Activated gamma-delta T cell treated with Interleukin-2 at 50 U/mL for 16 hours (primary cell): ENCODE results near the gene TNFRSF25.
"Not testable (repeated sequence)": the region's sequence is repeated elsewhere in the genome, so short reads cannot be mapped to it uniquely, and the experiment has no call there.

Source experiments
- DNase-seq: peaks from one replicate; pipeline ENCODE4 v3.0.0-alpha.2; 2020

Gene TNFRSF25

GRCh38 chr1:6501279-6501813 is 35.4 kb upstream of the TNFRSF25 start:
- DNase-seq = no peak

DNA sequence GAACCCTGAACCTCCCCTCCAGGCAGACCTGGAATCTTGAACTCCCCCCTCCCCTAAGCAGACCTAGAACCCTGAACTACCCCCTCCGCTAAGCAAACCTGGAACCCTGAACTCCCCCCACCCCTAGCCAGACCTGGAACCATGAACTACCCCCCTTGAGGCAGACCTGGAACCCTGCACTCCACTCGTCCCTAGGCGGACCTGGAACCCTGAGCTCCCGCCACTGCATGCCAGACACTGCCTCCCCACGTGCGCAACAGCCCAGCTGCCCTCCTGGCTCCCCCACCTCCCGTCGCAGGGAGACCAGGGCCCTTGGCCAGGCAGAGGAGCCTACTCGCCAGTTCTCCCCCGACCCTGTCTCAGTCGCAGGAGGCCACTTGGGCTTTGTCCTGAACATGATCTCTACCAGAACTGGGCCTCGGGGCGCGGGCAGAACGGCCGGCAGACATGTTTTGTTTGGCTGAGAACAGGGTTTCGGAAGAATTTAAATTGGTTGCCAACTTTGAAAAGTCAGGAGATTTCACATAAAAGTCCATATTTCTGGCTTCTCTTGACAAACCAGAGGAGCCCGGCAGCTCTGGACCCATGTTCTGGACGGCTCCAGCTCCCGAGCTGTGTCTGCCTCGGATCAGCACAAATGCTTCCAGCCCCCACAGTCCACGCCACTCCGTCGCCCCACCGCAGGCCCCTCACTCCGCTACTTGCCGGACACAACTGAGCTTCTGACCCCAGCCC is 34.7 kb upstream of the TNFRSF25 start:
- no peak for DNase-seq

DNA sequence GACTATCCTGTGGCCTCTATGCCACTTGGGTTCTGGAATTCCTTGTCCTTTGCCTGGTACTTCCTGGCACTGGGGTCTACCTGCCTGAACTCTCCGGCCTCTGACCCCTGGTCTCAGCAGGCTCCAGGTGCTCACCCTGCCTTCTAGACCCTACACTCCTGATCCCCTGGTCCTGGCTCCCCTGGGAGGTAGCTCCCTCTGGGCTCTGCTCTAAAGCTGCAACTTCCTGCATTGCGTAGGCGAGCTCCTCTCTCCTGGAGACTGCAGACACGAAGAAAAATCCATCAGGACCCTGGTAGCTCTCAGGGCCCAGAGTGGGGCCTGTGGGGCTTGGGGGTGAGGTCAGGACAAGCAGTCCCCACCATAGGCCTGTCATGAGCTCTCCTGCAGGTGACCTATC is 33.3 kb upstream of the TNFRSF25 start:
- DNase-seq = no peak

DNA sequence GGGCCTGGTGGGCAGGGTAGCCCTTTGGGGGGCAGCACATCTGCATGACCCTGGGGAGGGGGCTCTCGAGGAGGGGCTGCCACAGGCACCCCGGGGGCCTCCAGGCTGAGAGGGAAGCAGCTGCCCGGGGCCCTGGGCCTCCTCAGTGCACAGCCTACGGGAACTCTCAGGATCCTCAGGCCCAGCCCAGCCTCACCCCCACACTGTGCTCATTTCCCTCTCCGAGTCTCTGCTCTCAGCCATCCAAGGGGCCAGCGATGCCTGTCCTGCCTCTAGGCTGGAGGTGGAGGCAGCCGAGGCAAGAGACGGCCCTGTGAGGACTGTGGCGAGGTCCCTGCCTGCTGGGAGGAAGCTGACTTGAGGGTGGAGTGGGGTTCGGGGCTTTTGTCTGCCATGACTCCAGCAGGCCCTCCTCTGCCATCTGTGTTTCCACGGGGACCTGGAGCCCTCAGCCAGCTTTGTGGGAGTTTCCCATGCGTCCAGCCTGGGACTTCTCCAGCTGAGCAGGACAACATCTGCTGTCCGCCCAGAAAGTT is 32.7 kb upstream of the TNFRSF25 start:
- DNase-seq = no peak

- no peak for DNase-seq
Measured at GRCh38 chr1:6497867-6498575, 32.0 kb upstream of the TNFRSF25 start.

DNA sequence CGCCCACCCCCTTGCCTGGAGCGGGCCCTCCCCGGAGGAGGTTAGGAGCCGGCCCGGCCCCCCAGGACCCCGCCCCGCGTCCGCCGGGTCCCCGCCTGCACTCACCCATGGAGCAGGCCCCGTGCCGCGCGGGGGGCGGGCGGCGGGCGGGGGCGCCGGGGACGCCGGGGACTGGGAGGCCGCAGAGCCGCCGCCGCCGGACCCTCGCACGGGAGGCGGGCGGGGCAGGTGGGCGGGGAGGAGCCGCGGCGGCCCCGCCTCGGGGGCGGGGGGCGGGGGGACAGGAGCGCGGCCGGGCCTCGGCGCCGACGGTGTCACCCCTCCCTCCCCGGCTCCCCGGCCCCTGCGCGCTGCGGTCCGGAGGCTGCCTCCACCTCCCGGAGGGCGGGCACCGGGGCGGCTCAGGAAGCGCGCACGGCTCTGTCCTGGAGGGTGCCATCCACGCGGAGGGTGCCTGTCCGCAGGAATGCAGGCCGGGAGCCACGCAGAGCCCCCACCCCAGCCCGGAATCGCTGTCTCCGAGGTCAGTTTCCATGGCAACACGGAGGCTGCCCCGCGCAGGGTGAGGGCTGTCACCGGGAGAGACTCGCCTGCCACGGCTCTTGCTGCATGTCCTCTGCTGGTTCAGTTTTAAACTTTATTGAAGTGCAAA is 31.4 kb upstream of the TNFRSF25 start:
- peak; percentile 36 for DNase-seq

DNA sequence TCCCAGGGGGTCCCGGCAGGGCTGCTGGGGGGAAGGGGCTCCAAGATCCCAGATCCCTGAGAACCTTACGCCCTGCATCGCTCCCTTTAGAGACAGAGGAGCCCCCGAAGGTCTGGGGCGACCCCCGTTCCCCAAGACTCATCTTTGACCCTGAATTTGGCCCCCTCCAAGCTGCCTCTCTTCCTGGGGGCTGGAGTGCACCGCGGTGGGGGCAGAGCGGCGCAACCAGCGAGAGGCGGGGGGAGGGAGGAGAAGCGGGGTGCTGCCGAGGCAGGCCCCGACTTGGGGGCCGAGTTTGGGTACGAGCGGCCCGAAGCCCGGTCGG is 30.9 kb upstream of the TNFRSF25 start:
- DNase-seq = no peak

- DNase-seq = no peak
Measured at GRCh38 chr1:6496365-6496721, 30.4 kb upstream of the TNFRSF25 start.

- DNase-seq = no peak
Measured at GRCh38 chr1:6495540-6496364, 29.8 kb upstream of the TNFRSF25 start.

DNA sequence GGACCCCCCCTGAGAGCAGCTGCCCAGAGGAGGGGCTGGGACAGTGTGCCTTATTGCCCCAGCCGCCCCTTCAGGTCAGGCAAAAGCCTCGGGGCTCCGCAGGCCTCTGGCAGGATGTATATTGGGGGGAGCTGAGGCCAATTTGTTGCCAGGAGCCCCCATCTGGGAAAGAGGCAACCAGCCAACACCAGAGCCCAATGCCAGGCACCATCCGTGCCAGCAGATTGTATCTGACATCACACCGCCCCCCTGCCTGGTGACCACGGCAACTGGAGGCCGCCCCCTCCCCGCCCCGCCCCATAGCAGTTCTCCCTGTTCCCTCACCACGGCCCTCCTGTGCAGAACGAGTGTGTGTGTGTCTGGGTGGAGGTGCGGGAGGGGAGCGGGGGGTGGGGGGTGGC is 29.1 kb upstream of the TNFRSF25 start:
- no peak for DNase-seq

DNA sequence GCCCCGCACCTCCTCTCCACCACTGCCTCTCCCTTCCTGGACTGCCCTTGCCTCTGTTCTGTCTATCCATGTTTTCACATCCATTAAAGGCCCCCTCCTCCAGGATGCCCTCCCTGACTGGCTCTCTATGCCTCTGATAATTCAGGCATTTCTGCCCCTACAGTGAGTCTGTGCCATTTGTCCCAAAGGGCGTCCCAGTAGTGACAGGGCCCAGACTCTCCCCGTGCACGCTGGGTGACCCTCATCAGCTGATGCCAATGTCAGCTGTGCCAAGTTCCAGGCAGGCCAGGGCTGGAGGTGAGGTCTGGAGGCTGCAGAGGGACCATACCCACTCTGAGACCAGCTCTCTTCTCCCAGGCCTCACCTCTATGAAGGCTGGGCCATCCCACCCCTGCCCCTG is 28.7 kb upstream of the TNFRSF25 start:
- no peak for DNase-seq

- not testable (repeated sequence) for DNase-seq
Measured at GRCh38 chr1:6493834-6494223, 27.9 kb upstream of the TNFRSF25 start.

DNA sequence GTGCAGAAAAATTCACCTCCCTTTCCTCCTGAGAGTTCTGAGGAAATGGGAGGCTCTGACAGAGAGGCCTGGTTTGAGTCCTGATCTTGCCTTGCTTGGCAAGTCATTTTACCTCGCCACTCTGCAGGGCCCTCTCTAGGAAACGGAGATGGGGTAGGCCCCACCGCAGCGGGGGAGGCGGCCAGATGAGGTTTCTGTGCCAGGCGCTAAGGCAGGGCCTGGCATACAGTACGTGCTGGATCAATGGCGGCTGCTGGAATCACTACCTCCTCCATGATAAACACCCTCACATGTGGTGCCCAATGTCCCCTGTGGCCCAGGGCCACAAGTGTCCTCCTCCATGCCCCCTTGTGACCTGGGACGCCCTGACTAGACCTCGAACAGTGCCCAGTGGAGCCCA is 26.0 kb upstream of the TNFRSF25 start:
- no peak for DNase-seq

GRCh38 chr1:6491480-6491962 is 25.5 kb upstream of the TNFRSF25 start, which contains the start of gene PLEKHG5:
Gene PLEKHG5 (minus strand): TSS chr1:6491667. CDS start chr1:6477571, 14,096 bp downstream.
- no peak for DNase-seq

DNA sequence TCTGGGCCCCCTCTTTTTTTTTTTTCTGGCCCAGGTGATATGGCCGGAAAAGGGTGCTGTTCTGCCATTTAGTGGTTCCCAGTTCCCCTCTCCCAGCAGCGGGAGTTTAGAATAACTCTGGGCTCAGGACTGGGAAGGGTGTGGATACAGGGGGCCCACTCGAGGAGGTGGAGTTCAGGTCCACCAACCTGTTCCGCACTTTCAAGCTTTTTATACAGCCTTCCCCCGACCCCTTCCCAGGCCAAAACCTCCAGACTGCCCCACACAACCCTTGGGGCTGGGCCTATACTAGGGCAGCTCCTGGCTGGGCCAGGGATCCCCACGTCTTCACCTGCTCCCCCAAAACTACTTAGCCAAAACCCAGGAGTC is 25.1 kb upstream of the TNFRSF25 start:
- DNase-seq = no peak

- peak; percentile 41 for DNase-seq
Measured at GRCh38 chr1:6490181-6491080, 24.5 kb upstream of the TNFRSF25 start.

- peak; percentile 68 for DNase-seq
Measured at GRCh38 chr1:6489799-6490180, 23.8 kb upstream of the TNFRSF25 start.

GRCh38 chr1:6489383-6489765 is 23.4 kb upstream of the TNFRSF25 start:
- no peak for DNase-seq

GRCh38 chr1:6488602-6489382 is 22.8 kb upstream of the TNFRSF25 start:
- no peak for DNase-seq

GRCh38 chr1:6487804-6488484 is 22.0 kb upstream of the TNFRSF25 start:
- no peak for DNase-seq
